ENCODE results near the gene TMEM181. TPM values are rescaled to one million over a fixed set of nuclear protein-coding genes. Genes with fewer than 3 reads are reported as not detected.

The TMEM181 gene
- total RNA-seq, 2 donors from 2014 or later: 33.2 to 57.4 TPM

DNA sequence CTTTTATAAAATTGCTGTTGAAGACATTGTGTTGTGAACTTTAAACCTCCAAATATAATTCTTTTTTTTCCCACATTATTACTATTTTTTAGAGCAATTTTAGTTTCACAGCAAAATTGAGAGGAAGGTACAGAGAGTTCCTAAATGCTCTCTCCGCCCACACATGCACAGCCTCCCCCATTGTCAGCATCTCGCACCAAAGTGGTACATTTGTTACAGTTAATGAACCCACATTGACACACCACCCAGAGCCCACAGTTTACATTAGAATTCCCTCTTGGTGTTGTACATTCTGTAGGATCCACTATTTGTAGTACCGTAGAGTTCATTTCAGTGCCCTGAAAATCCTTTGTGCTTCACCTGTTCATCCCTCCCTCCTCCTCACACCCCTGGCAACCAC, 33.8 kb downstream of the TMEM181 start:
- H3K36me3 ChIP-seq: peaks cover 7% of the 10 kb centered on the region
- intact Hi-C loops (cut with DNase I): no loop called here
- TF ChIP-seq CTCF (IDR thresholded peaks at IDR 0.05): no peak

GRCh38 chr6:158595223-158595622, 35.3 kb downstream of the TMEM181 start:
- no peaks in the 10 kb centered on the region for H3K27me3 ChIP-seq
- TF ChIP-seq CTCF (IDR thresholded peaks at IDR 0.05): no peak
- no peaks in the 10 kb centered on the region for H3K9me3 ChIP-seq
- no peak for DNase-seq
- intact Hi-C loops (cut with DNase I): no loop called here
- H3K27ac ChIP-seq: no peak overlapping the region
- H3K36me3 ChIP-seq: peaks cover under 1% of the 10 kb centered on the region
- no peaks in the 10 kb centered on the region for H3K4me1 ChIP-seq
- H3K4me3 ChIP-seq: no peak overlapping the region
- no peak overlapping the region for H3K9ac ChIP-seq (ENCODE audit: low read depth in 2 of 2, low read length in 2 of 2)

More for the DNA sequence above, 33.8 kb downstream of the TMEM181 start:
- Histone ChIP-seq H3K9me3 (no peaks in the 10 kb centered on the region), H3K4me1 (no peaks in the 10 kb centered on the region), H3K27me3 (no peaks in the 10 kb centered on the region), H3K27ac (no peak overlapping the region), H3K4me3 (no peak overlapping the region), H3K9ac (ENCODE audit: low read depth in 2 of 2, low read length in 2 of 2) (no peak overlapping the region)
- no peak for DNase-seq

GRCh38 chr6:158596861-158597260, 37.0 kb downstream of the TMEM181 start:
- no peaks in the 10 kb centered on the region for H3K36me3 ChIP-seq
- no peak overlapping the region for H3K4me3 ChIP-seq
- intact Hi-C loops (cut with DNase I): no loop called here
- H3K4me1 ChIP-seq: no peaks in the 10 kb centered on the region
- DNase-seq: no peak
- H3K27ac ChIP-seq: no peak overlapping the region
- no peaks in the 10 kb centered on the region for H3K9me3 ChIP-seq
- no peaks in the 10 kb centered on the region for H3K27me3 ChIP-seq
- no peak overlapping the region for H3K9ac ChIP-seq (ENCODE audit: low read depth in 2 of 2, low read length in 2 of 2)
- no peak for TF ChIP-seq CTCF (IDR thresholded peaks at IDR 0.05)

GRCh38 chr6:158597565-158597964, 37.7 kb downstream of the TMEM181 start:
- no peaks in the 10 kb centered on the region for H3K27me3 ChIP-seq
- intact Hi-C loops (cut with DNase I): no loop called here
- no peaks in the 10 kb centered on the region for H3K36me3 ChIP-seq
- no peaks in the 10 kb centered on the region for H3K9me3 ChIP-seq
- DNase-seq: no peak
- no peaks in the 10 kb centered on the region for H3K4me1 ChIP-seq
- no peak for TF ChIP-seq CTCF (IDR thresholded peaks at IDR 0.05)
- H3K27ac ChIP-seq: no peak overlapping the region
- H3K9ac ChIP-seq (ENCODE audit: low read depth in 2 of 2, low read length in 2 of 2): no peak overlapping the region
- H3K4me3 ChIP-seq: no peak overlapping the region

- H3K27ac ChIP-seq: no peak overlapping the region
- intact Hi-C loops (cut with DNase I): loop anchor here (5.0 kb wide), 1 partner anchor 377 kb away; no protein-coding TSS in a partner anchor
- no peaks in the 10 kb centered on the region for H3K9me3 ChIP-seq
- no peaks in the 10 kb centered on the region for H3K27me3 ChIP-seq
- TF ChIP-seq CTCF (IDR thresholded peaks at IDR 0.05): no peak
- no peak for DNase-seq
- no peaks in the 10 kb centered on the region for H3K36me3 ChIP-seq
- no peak overlapping the region for H3K9ac ChIP-seq (ENCODE audit: low read depth in 2 of 2, low read length in 2 of 2)
- H3K4me1 ChIP-seq: no peaks in the 10 kb centered on the region
- no peak overlapping the region for H3K4me3 ChIP-seq
These were observed 39.7 kb downstream of the TMEM181 start for GRCh38 chr6:158599635-158600034.

Measured in colonic mucosa (tissue), 4 donors.